BE2C (cell line): ENCODE results near the gene ETV7.
A peak's percentile ranks its signal among the peaks of the same experiment; 100 is the strongest.

Experiments used
- DNase-seq: peaks from one replicate; pipeline ENCODE4 v3.0.0-alpha.2; 2020
- H3K27me3 ChIP-seq: fragments of 250-450 bp; sonication (Bioruptor Pico); 2 replicates; pipeline ENCODE4 v1.5.1; 2020; ENCODE audit warnings: mild to moderate bottlenecking
- H3K36me3 ChIP-seq: fragments of 250-450 bp; sonication (Bioruptor Pico); 2 replicates; pipeline ENCODE4 v1.5.1; 2020; ENCODE audit warnings: mild to moderate bottlenecking
- H3K4me1 ChIP-seq: fragments of 250-450 bp; sonication (Bioruptor Pico); 2 replicates; pipeline ENCODE4 v1.5.1; 2020
- H3K4me3 ChIP-seq: 2 replicates; pipeline ENCODE4 v1.5.1; 2011; ENCODE audit warnings: low read depth, low read length
- H3K9me3 ChIP-seq: fragments of 250-450 bp; sonication (Bioruptor Pico); 2 replicates; pipeline ENCODE4 v1.5.1; 2020
- TF ChIP-seq, protein P1 (sequence below): IDR thresholded peaks from 2 replicates; pipeline ENCODE4 v1.5.1; 2012; ENCODE audit warnings: mild to moderate bottlenecking, low read depth, low read length

Gene ETV7

DNA sequence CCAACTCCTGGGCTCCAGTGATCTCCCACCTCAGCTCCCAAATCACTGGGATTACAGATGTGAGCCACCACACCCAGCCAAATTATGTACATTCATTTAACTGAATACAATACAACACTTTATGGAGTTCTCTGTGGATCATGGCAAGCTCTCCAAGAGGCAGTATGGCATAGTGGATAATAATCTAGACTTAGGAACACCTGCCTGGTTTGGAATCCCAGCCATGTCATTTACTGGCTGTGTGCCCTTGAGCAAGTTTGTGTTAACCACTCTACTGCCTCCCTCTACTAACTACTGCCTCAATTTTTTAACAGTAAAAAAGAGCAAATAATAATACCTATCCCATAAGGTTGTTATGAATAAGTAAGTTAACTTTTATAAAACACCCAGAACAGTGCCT is 1.9 kb upstream of the ETV7 start:
- H3K4me1 ChIP-seq: no peaks in the 10 kb centered on the region
- TF ChIP-seq, protein P1, sequence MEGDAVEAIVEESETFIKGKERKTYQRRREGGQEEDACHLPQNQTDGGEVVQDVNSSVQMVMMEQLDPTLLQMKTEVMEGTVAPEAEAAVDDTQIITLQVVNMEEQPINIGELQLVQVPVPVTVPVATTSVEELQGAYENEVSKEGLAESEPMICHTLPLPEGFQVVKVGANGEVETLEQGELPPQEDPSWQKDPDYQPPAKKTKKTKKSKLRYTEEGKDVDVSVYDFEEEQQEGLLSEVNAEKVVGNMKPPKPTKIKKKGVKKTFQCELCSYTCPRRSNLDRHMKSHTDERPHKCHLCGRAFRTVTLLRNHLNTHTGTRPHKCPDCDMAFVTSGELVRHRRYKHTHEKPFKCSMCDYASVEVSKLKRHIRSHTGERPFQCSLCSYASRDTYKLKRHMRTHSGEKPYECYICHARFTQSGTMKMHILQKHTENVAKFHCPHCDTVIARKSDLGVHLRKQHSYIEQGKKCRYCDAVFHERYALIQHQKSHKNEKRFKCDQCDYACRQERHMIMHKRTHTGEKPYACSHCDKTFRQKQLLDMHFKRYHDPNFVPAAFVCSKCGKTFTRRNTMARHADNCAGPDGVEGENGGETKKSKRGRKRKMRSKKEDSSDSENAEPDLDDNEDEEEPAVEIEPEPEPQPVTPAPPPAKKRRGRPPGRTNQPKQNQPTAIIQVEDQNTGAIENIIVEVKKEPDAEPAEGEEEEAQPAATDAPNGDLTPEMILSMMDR: no peak
- H3K4me3 ChIP-seq: no peak overlapping the region
- DNase-seq: no peak
- H3K36me3 ChIP-seq: no peaks in the 10 kb centered on the region
- peaks cover 4% of the 10 kb centered on the region for H3K27me3 ChIP-seq
- no peaks in the 10 kb centered on the region; the same call in 1 of the 2 replicates for H3K9me3 ChIP-seq

DNA sequence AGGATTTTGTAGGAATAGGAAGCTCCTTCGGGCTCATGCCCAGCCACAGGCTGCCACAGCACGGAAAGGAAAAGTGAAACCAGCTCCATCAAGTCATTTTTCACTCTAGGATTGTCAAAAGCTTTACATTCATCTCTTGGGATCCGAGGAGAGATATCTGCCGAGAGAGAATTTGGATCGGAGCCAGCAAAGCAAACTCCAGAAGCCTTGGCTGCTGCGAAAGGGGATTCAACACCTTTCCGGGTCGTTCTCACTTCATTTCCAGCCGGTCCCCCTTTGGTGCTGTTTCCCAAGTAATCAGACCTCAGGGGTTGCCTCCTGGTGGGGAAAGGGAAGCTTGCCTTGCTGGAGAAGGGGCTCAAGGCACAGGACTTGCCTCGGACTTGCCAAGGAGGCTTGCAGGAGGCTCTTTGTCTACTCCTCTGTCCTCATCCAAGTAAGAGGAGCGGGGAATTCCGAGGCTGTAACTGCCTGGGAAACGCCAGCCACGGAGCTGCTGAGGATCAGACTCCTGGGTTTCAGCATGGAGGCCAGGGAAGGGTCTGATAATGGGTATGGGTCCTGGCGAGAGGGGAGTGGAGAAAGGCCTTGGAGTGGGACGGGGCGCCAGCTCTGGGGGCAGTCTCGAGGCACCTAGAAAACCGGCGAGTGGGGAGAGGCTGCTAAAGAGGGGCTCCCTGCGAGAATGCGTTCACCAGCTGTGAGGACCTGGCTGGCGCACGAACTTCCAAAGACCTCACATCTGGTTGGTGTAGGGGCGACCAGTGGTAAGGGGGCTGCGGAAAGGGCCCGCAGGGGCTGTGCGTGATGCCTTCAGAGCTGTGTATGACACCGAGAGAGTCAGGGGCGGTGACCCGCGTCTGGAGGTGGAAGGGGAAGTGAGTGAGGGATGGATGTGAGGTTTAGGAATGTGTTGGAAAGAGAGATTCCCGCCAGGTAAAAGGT is 702 bp downstream of the ETV7 start:
- Histone ChIP-seq H3K4me1 (no peaks in the 10 kb centered on the region), H3K36me3 (no peaks in the 10 kb centered on the region), H3K4me3 (peak overlapping the region; percentile 57), H3K9me3 (no peaks in the 10 kb centered on the region), H3K27me3 (peaks cover 4% of the 10 kb centered on the region)
- peak; percentile 42 for DNase-seq
- TF ChIP-seq, protein P1: peak; percentile 15; the same call in 1 of the 2 replicates

DNA sequence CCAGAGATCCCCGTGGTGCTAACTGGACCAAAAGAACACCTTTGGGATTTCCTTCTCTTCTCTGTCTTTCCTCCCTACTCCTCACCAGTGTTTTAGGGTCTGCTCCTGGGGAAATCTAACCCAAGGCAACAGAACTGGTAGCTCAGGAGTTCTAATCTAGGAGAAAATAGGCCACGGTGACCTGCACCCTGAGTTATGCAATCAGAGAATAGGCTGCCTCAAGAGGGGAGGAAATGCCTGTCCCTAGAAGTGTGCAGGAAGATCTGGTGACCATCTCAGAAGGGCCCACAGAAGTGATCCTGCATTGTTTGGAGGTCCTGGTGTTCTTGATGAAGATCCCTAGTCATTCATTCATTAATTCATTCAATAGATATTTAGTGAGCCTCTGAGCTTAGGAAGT is 3.4 kb downstream of the ETV7 start:
- H3K27me3 ChIP-seq: peaks cover 4% of the 10 kb centered on the region
- no peaks in the 10 kb centered on the region for H3K4me1 ChIP-seq
- H3K36me3 ChIP-seq: no peaks in the 10 kb centered on the region
- no peak overlapping the region for H3K4me3 ChIP-seq
- no peak for DNase-seq
- TF ChIP-seq, protein P1: no peak
- H3K9me3 ChIP-seq: no peaks in the 10 kb centered on the region

DNA sequence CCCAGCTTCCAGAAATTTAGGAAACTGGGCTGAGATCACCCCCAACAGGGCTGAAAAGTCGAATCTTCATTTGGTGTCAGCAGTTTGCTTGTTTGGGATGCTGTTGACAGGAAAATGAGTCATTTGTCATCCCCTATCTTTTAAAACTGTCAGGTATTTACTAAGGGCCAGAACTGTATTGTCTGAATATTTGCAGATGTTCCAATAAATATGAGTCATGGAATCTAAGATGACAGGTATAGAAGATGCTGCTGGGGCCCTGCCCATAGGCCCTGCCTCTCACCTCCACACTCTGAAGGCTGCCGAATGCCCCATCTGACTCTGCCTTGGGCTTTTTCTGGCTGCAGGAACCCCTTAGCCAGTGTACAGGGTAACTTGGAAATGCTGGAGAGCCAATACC is 3.9 kb downstream of the ETV7 start:
- TF ChIP-seq, protein P1: no peak
- H3K27me3 ChIP-seq: peaks cover 4% of the 10 kb centered on the region
- H3K9me3 ChIP-seq: no peaks in the 10 kb centered on the region
- H3K4me1 ChIP-seq: no peaks in the 10 kb centered on the region
- H3K36me3 ChIP-seq: no peaks in the 10 kb centered on the region
- H3K4me3 ChIP-seq: no peak overlapping the region
- no peak for DNase-seq

DNA sequence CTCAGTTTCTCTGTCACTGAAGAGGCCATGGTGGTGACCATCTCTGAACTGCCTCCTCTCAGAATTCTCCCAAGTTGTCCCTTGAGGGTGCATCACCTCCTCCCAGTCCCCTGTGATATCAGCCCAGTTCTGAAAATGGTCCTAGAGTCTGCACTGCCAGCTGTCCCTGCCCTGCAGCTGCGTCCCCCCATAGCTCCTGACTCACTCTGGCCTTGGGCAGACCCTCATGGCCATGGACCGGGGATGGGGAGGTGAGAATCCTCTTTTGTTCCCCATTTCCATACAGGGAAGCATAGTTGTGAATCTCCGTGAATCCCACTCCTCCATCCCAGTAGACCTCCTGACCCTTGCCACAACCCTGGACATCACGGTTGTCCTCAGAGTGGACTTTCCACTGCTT is 4.5 kb downstream of the ETV7 start:
- TF ChIP-seq, protein P1: no peak
- H3K9me3 ChIP-seq: no peaks in the 10 kb centered on the region
- DNase-seq: no peak
- no peaks in the 10 kb centered on the region for H3K36me3 ChIP-seq
- no peak overlapping the region for H3K4me3 ChIP-seq
- H3K4me1 ChIP-seq: no peaks in the 10 kb centered on the region
- H3K27me3 ChIP-seq: peaks cover 4% of the 10 kb centered on the region
